NCI-H2029 (cell line): ENCODE data around the gene DNM3.

Experiments
- DNase-seq: peaks from one replicate; lab custom pipeline; 2025; lab: John Stamatoyannopoulos, UW

DNM3 gene

GRCh38 chr1:171973421-171973820, 132.1 kb downstream of the DNM3 start:
- DNase-seq, result no peak

GRCh38 chr1:171981303-171981702, 140.0 kb downstream of the DNM3 start:
- DNase-seq, result no peak

- no peak for DNase-seq
Measured at GRCh38 chr1:171983584-171983983, 142.3 kb downstream of the DNM3 start.

GRCh38 chr1:171984262-171984661, 143.0 kb downstream of the DNM3 start:
- DNase-seq, result no peak

GRCh38 chr1:171984850-171985485, 143.7 kb downstream of the DNM3 start:
- DNase-seq, result peak; percentile 4

GRCh38 chr1:171985639-171986038, 144.3 kb downstream of the DNM3 start:
- no peak for DNase-seq

GRCh38 chr1:171988243-171988885, 147.1 kb downstream of the DNM3 start:
- DNase-seq, result no peak

GRCh38 chr1:171990371-171990770, 149.1 kb downstream of the DNM3 start:
- DNase-seq, result no peak

GRCh38 chr1:171994293-171994692, 153.0 kb downstream of the DNM3 start:
- DNase-seq, result no peak

- DNase-seq, result no peak
Measured at GRCh38 chr1:171995573-171995972, 154.3 kb downstream of the DNM3 start.

GRCh38 chr1:171997936-171998335, 156.6 kb downstream of the DNM3 start:
- DNase-seq, result no peak

GRCh38 chr1:171998711-171999110, 157.4 kb downstream of the DNM3 start:
- DNase-seq, result no peak

- no peak for DNase-seq
Measured at GRCh38 chr1:171999756-172000155, 158.5 kb downstream of the DNM3 start.

GRCh38 chr1:172001288-172001687, 160.0 kb downstream of the DNM3 start:
- DNase-seq, result no peak

- DNase-seq, result no peak
Measured at GRCh38 chr1:172002725-172003345, 161.5 kb downstream of the DNM3 start.

GRCh38 chr1:172003766-172004530, 162.7 kb downstream of the DNM3 start:
- no peak for DNase-seq

- no peak for DNase-seq
Measured at GRCh38 chr1:172004671-172005070, 163.4 kb downstream of the DNM3 start.

GRCh38 chr1:172005856-172006255, 164.6 kb downstream of the DNM3 start:
- DNase-seq, result no peak

- DNase-seq, result no peak
Measured at GRCh38 chr1:172006660-172007059, 165.4 kb downstream of the DNM3 start.

GRCh38 chr1:172018727-172019311, 177.5 kb downstream of the DNM3 start:
- DNase-seq, result no peak

- no peak for DNase-seq
Measured at GRCh38 chr1:172019976-172020375, 178.7 kb downstream of the DNM3 start.

GRCh38 chr1:172024516-172024915, 183.2 kb downstream of the DNM3 start:
- DNase-seq, result no peak
